OCI-LY3 (cell line): ENCODE data around the gene ASS1.

Experiments used
- H2AFZ ChIP-seq: fragments of 200-600, 300-600 bp; shearing (Covaris generic); 2 replicates; pipeline ENCODE4 v1.6.0; 2014; ENCODE audit warnings: antibody characterized with exemption, low read depth, low read length
- H3K27ac ChIP-seq: fragments of 200-600, 300-600 bp; sonication (generic); 2 replicates; pipeline ENCODE4 v1.5.1; 2014; ENCODE audit warnings: mild to moderate bottlenecking, low read length, moderate library complexity, mixed read lengths
- H3K27me3 ChIP-seq: fragments of 200-600, 300-600 bp; sonication (generic); 2 replicates; pipeline ENCODE4 v1.6.1; 2014; ENCODE audit warnings: low read depth, low read length, mixed read lengths
- H3K36me3 ChIP-seq: fragments of 200-600, 300-600 bp; sonication (generic); replicated peaks from 2 replicates; pipeline ENCODE3; 2014; ENCODE audit warnings: low read depth, low read length, mixed read lengths
- H3K4me1 ChIP-seq: fragments of 300-600, 200-600 bp; sonication (generic); 2 replicates; pipeline ENCODE4 v1.6.1; 2014; ENCODE audit warnings: low read length, mixed read lengths
- H3K4me2 ChIP-seq: fragments of 200-600, 300-600 bp; sonication (generic); 2 replicates; pipeline ENCODE4 v1.6.1; 2014; ENCODE audit warnings: low read length, mixed read lengths
- H3K4me3 ChIP-seq: fragments of 300-600, 200-600 bp; sonication (generic); 2 replicates; pipeline ENCODE4 v1.5.1; 2014; ENCODE audit warnings: antibody characterized with exemption, mild to moderate bottlenecking, low read length, moderate library complexity
- H3K79me2 ChIP-seq: fragments of 300-600, 200-600 bp; shearing (Covaris generic); 2 replicates; pipeline ENCODE4 v1.6.1; 2014; ENCODE audit warnings: mild to moderate bottlenecking, low read length, mixed read lengths
- H3K9ac ChIP-seq: fragments of 300-600, 200-600 bp; shearing (Covaris generic); 2 replicates; pipeline ENCODE4 v1.6.0; 2014; ENCODE audit warnings: mild to moderate bottlenecking, low read length, moderate library complexity
- H3K9me3 ChIP-seq: fragments of 200-600, 300-600 bp; shearing (Covaris generic); 2 replicates; pipeline ENCODE4 v1.6.1; 2014; ENCODE audit warnings: low read length, mixed read lengths; ENCODE audit not compliant: insufficient read depth
- H4K20me1 ChIP-seq: fragments of 200-600, 300-600 bp; sonication (generic); 2 replicates; pipeline ENCODE4 v1.6.1; 2016; ENCODE audit warnings: low read length, mixed read lengths; ENCODE audit not compliant: insufficient read depth
- CTCF ChIP-seq: fragments of 200-600, 300-600 bp; sonication (generic); IDR thresholded peaks from 2 replicates; pipeline ENCODE4 v1.5.1; 2014; ENCODE audit warnings: antibody characterized with exemption, low read length, low read depth
- EZH2phosphoT487 ChIP-seq: fragments of 200-600 bp; shearing (Covaris generic); IDR thresholded peaks from 2 replicates; pipeline ENCODE4 v1.6.1; 2018; ENCODE audit warnings: antibody characterized with exemption, mixed run types, low read depth

The ASS1 gene

GRCh38 chr9:130419521-130420035, 25.2 kb upstream of the ASS1 start:
- Histone ChIP-seq H3K27me3 (no peaks in the 10 kb centered on the region), H3K36me3 (no peaks in the 10 kb centered on the region), H3K4me2 (no peak overlapping the region), H3K9ac (no peak overlapping the region), H3K4me1 (peaks cover 26% of the 10 kb centered on the region), H2AFZ (no peak overlapping the region), H4K20me1 (no peaks in the 10 kb centered on the region), H3K27ac (no peak overlapping the region), H3K4me3 (no peak overlapping the region), H3K79me2 (no peaks in the 10 kb centered on the region), H3K9me3 (no peaks in the 10 kb centered on the region)
- TF ChIP-seq EZH2phosphoT487 (no peak), CTCF (no peak)

DNA sequence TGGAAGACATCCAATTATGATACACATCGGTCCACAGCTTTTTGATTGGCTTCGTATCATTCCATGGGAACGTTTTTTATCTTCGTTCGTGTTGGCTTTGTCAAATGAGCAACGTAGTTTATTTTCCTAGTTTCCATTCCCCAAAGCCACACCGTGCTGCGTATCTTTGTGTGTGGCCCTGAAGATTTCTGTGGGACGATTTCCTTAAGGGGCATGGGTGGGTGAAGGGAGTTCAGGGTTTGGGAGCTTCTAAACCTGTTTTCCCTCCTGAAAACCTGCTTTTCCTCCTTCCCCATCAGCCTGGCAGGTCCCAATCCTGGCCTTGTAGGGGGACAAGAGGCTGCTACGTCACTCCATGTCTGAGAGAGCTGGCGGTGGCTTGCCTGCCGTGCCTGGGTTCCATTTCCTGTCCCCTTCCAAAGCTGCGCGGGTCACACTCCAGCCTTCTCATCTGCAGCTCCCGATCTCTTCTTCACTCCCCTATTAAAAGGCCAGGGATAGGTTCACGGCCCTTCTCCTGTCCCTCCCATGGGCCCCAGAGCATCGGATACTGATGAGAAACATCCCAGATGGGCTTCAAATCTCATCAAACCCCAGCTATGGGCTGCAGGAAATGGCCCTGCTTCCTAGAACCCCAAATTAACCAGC, 23.5 kb upstream of the ASS1 start:
- no peak for TF ChIP-seq CTCF
- TF ChIP-seq EZH2phosphoT487, result no peak

GRCh38 chr9:130421802-130422276, 22.9 kb upstream of the ASS1 start:
- no peaks in the 10 kb centered on the region for H3K36me3 ChIP-seq
- no peak overlapping the region for H3K4me2 ChIP-seq
- H4K20me1 ChIP-seq, result no peaks in the 10 kb centered on the region
- H3K4me1 ChIP-seq, result peaks cover 14% of the 10 kb centered on the region
- no peak overlapping the region for H2AFZ ChIP-seq
- no peak overlapping the region for H3K9ac ChIP-seq
- no peak overlapping the region for H3K27ac ChIP-seq
- H3K4me3 ChIP-seq, result no peak overlapping the region
- H3K9me3 ChIP-seq, result no peaks in the 10 kb centered on the region
- no peaks in the 10 kb centered on the region for H3K27me3 ChIP-seq
- TF ChIP-seq CTCF (no peak), EZH2phosphoT487 (no peak)
- no peaks in the 10 kb centered on the region for H3K79me2 ChIP-seq

More for the DNA sequence above, 23.5 kb upstream of the ASS1 start:
- H2AFZ ChIP-seq, result no peak overlapping the region
- H3K4me3 ChIP-seq, result no peak overlapping the region
- no peak overlapping the region for H3K9ac ChIP-seq
- H4K20me1 ChIP-seq, result no peaks in the 10 kb centered on the region
- no peak overlapping the region for H3K27ac ChIP-seq
- H3K9me3 ChIP-seq, result no peaks in the 10 kb centered on the region
- no peaks in the 10 kb centered on the region for H3K79me2 ChIP-seq
- H3K27me3 ChIP-seq, result no peaks in the 10 kb centered on the region
- H3K4me2 ChIP-seq, result no peak overlapping the region
- H3K36me3 ChIP-seq, result no peaks in the 10 kb centered on the region
- H3K4me1 ChIP-seq, result peaks cover 14% of the 10 kb centered on the region

DNA sequence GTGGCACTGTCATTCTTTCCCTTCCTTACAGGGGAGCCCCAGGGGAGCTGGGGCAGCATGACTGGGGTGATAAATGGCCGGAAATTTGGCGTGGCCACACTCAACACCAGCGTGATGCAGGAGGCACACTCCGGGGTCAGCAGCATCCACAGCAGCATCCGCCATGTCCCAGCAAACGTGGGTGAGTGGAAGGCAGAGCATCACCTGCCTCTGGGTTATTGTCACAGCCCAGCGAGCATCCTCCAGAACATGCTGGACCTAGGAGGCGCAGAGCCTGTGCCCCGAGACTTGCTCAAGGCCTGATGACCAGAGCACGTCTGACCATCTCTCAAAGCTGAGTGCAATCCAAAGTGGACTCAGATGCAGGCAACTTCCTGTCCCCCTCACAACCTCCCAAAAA, 22.2 kb upstream of the ASS1 start:
- TF ChIP-seq EZH2phosphoT487 (no peak), CTCF (no peak)
- H3K9me3 ChIP-seq, result no peaks in the 10 kb centered on the region
- H3K4me3 ChIP-seq, result no peak overlapping the region
- H3K9ac ChIP-seq, result no peak overlapping the region
- H2AFZ ChIP-seq, result no peak overlapping the region
- H3K27ac ChIP-seq, result no peak overlapping the region
- H3K4me2 ChIP-seq, result no peak overlapping the region
- no peaks in the 10 kb centered on the region for H4K20me1 ChIP-seq
- no peaks in the 10 kb centered on the region for H3K27me3 ChIP-seq
- H3K4me1 ChIP-seq, result peaks cover 14% of the 10 kb centered on the region
- no peaks in the 10 kb centered on the region for H3K79me2 ChIP-seq
- no peaks in the 10 kb centered on the region for H3K36me3 ChIP-seq
